Adipocyte (in vitro differentiated cells): ENCODE data around the gene PDE4B.
"Not testable (repeated sequence)": the region's sequence is repeated elsewhere in the genome, so short reads cannot be mapped to it uniquely, and the experiment has no call there.

Experiments used
- DNase-seq: peaks from one replicate; pipeline ENCODE4 v3.0.0-alpha.2; 2015; ENCODE audit warnings: low read depth
- H3K27me3 ChIP-seq: replicated peaks from 2 replicates; pipeline ENCODE4 v1.7.0; 2013; ENCODE audit warnings: mild to moderate bottlenecking, low read length, moderate library complexity; ENCODE audit not compliant: control insufficient read depth, insufficient read depth
- H3K36me3 ChIP-seq: 2 replicates; pipeline ENCODE4 v1.7.0; 2013; ENCODE audit warnings: low read length, mild to moderate bottlenecking, moderate library complexity; ENCODE audit not compliant: control insufficient read depth, insufficient read depth, severe bottlenecking
- H3K4me1 ChIP-seq: 2 replicates; pipeline ENCODE4 v1.7.0; 2013; ENCODE audit warnings: mild to moderate bottlenecking, low read length, moderate library complexity; ENCODE audit not compliant: control insufficient read depth, insufficient read depth
- H3K4me3 ChIP-seq: 2 replicates; pipeline ENCODE4 v1.7.0; 2013; ENCODE audit warnings: mild to moderate bottlenecking, low read length, moderate library complexity
- H3K9ac ChIP-seq: 2 replicates; pipeline ENCODE4 v1.7.0; 2013; ENCODE audit warnings: mild to moderate bottlenecking, low read length, moderate library complexity
- H3K9me3 ChIP-seq: 2 replicates; pipeline ENCODE4 v1.7.0; 2013; ENCODE audit warnings: mild to moderate bottlenecking, low read length, moderate library complexity; ENCODE audit not compliant: control insufficient read depth

Gene PDE4B

GRCh38 chr1:65952696-65953095 lies 160.0 kb downstream of the PDE4B start:
- Histone ChIP-seq H3K36me3 (no peaks in the 10 kb centered on the region), H3K27me3 (no peaks in the 10 kb centered on the region), H3K4me1 (peaks cover 25% of the 10 kb centered on the region), H3K9me3 (no peaks in the 10 kb centered on the region), H3K9ac (no peak overlapping the region), H3K4me3 (no peak overlapping the region)
- peak; percentile 25 for DNase-seq

GRCh38 chr1:65953170-65953569 lies 160.5 kb downstream of the PDE4B start:
- Histone ChIP-seq H3K4me3 (no peak overlapping the region), H3K9ac (no peak overlapping the region), H3K36me3 (no peaks in the 10 kb centered on the region), H3K9me3 (no peaks in the 10 kb centered on the region), H3K4me1 (peaks cover 25% of the 10 kb centered on the region), H3K27me3 (no peaks in the 10 kb centered on the region)
- DNase-seq = no peak

GRCh38 chr1:65955071-65955470 lies 162.4 kb downstream of the PDE4B start:
- Histone ChIP-seq H3K27me3 (no peaks in the 10 kb centered on the region), H3K4me3 (no peak overlapping the region), H3K4me1 (peaks cover 9% of the 10 kb centered on the region), H3K9ac (no peak overlapping the region), H3K9me3 (no peaks in the 10 kb centered on the region), H3K36me3 (no peaks in the 10 kb centered on the region)
- no peak for DNase-seq

- no peak overlapping the region for H3K4me3 ChIP-seq
- DNase-seq = no peak
- no peaks in the 10 kb centered on the region for H3K36me3 ChIP-seq
- H3K27me3 ChIP-seq = no peaks in the 10 kb centered on the region
- peaks cover 9% of the 10 kb centered on the region for H3K4me1 ChIP-seq
- no peaks in the 10 kb centered on the region for H3K9me3 ChIP-seq
- H3K9ac ChIP-seq = no peak overlapping the region
Observed at GRCh38 chr1:65955503-65955902, 162.8 kb downstream of the PDE4B start.

GRCh38 chr1:65958561-65959350 lies 166.1 kb downstream of the PDE4B start:
- H3K36me3 ChIP-seq = no peaks in the 10 kb centered on the region
- DNase-seq = peak; percentile 80
- no peak overlapping the region for H3K9ac ChIP-seq
- no peaks in the 10 kb centered on the region for H3K9me3 ChIP-seq
- H3K4me3 ChIP-seq = no peak overlapping the region
- H3K27me3 ChIP-seq = no peaks in the 10 kb centered on the region
- peaks cover 7% of the 10 kb centered on the region for H3K4me1 ChIP-seq

- peak; percentile 33 for DNase-seq
- H3K4me1 ChIP-seq = peaks cover 7% of the 10 kb centered on the region
- no peak overlapping the region for H3K9ac ChIP-seq
- no peaks in the 10 kb centered on the region for H3K9me3 ChIP-seq
- H3K36me3 ChIP-seq = no peaks in the 10 kb centered on the region
- H3K4me3 ChIP-seq = peak overlapping the region; percentile 43
- no peaks in the 10 kb centered on the region for H3K27me3 ChIP-seq
Observed at GRCh38 chr1:65959896-65960567, 167.3 kb downstream of the PDE4B start.

GRCh38 chr1:65963156-65963888 lies 170.6 kb downstream of the PDE4B start:
- H3K4me3 ChIP-seq = no peak overlapping the region
- DNase-seq = no peak
- H3K9me3 ChIP-seq = no peaks in the 10 kb centered on the region
- H3K27me3 ChIP-seq = no peaks in the 10 kb centered on the region
- H3K4me1 ChIP-seq = peaks cover 7% of the 10 kb centered on the region
- no peaks in the 10 kb centered on the region for H3K36me3 ChIP-seq
- H3K9ac ChIP-seq = no peak overlapping the region

- H3K36me3 ChIP-seq = no peaks in the 10 kb centered on the region
- no peak for DNase-seq
- H3K9me3 ChIP-seq = no peaks in the 10 kb centered on the region
- H3K4me1 ChIP-seq = peaks cover 7% of the 10 kb centered on the region
- H3K4me3 ChIP-seq = no peak overlapping the region
- no peak overlapping the region for H3K9ac ChIP-seq
- H3K27me3 ChIP-seq = no peaks in the 10 kb centered on the region
Observed at GRCh38 chr1:65964123-65964522, 171.4 kb downstream of the PDE4B start.

GRCh38 chr1:65965112-65965996 lies 172.7 kb downstream of the PDE4B start:
- H3K36me3 ChIP-seq = no peaks in the 10 kb centered on the region
- DNase-seq = no peak
- no peak overlapping the region for H3K4me3 ChIP-seq
- no peaks in the 10 kb centered on the region for H3K27me3 ChIP-seq
- H3K4me1 ChIP-seq = peaks cover 1% of the 10 kb centered on the region
- H3K9me3 ChIP-seq = no peaks in the 10 kb centered on the region
- no peak overlapping the region for H3K9ac ChIP-seq

- not testable (repeated sequence) for DNase-seq, H3K4me1 ChIP-seq, H3K4me3 ChIP-seq, H3K27me3 ChIP-seq, H3K9me3 ChIP-seq, H3K9ac ChIP-seq, H3K36me3 ChIP-seq
Observed at GRCh38 chr1:65967492-65967891, 174.8 kb downstream of the PDE4B start.
